GM21515 (cell line): Measurements from ENCODE around the gene DOC2A.
"Not testable (repeated sequence)": the region's sequence is repeated elsewhere in the genome, so short reads cannot be mapped to it uniquely, and the experiment has no call there.

Experiments
- ATAC-seq: cut with Tn5 transposase; IDR thresholded peaks from one replicate; pipeline ENCODE4 v1.9.1; 2021; ENCODE audit not compliant: unreplicated experiment

DOC2A gene

GRCh38 chr16:29973384-29974246 lies 37.2 kb downstream of the DOC2A start, which contains the start of gene TAOK2:
TAOK2 (plus strand) TSS chr16:29973868; CDS start chr16:29977773, 3,905 bp downstream.
- peak; percentile 82 for ATAC-seq

- ATAC-seq: no peak
Measured at GRCh38 chr16:29972992-29973383, 37.8 kb downstream of the DOC2A start.

DNA sequence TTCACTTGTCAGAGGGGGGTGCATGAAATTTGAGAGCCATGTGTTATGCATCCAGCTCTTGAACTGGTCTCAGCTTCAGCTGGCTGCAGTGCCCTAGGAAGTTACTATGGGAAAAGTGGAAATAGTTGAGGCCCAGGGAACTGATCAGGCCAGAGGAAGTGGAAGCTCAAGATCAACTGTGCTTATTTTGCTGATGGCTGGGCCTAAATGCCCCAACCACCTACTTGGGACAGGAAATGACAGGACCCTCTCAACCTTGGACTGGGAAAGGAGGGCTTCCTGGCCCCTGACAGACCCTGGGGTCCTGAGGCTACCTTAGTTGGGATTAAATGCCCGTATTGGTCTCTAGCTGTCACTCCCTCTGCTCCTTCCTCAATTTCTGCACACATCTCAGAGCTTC lies 38.3 kb downstream of the DOC2A start:
- no peak for ATAC-seq

- no peak for ATAC-seq
Measured at GRCh38 chr16:29971304-29971703, 39.5 kb downstream of the DOC2A start.

- ATAC-seq: no peak
Measured at GRCh38 chr16:29968205-29968604, 42.6 kb downstream of the DOC2A start.

GRCh38 chr16:29963021-29963743 lies 47.6 kb downstream of the DOC2A start:
- ATAC-seq: no peak

- peak; percentile 4 for ATAC-seq
Measured at GRCh38 chr16:29962344-29962994, 48.4 kb downstream of the DOC2A start.

GRCh38 chr16:29961479-29962343 lies 49.1 kb downstream of the DOC2A start, which contains the start of gene TMEM219:
TMEM219 (plus strand) TSS chr16:29962079; CDS start chr16:29963144, 1,065 bp downstream.
- ATAC-seq: peak; percentile 85

DNA sequence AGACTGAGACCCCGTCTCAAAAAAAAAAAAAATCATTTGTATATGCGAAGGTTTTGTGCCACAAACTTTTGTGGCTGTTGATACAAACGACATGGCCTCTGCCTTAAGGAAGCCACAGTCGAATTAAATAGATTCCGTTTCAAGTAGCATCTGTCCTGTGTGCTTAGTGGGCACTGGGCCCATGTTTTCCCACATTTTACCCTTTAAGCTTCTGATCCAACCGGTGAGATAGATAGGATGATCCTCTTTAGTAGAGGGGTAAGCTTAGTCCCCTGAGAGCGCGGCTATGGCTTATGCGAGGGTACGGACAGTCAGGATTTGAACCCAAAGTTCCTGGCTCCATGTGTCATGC lies 49.7 kb downstream of the DOC2A start:
- ATAC-seq: no peak

DNA sequence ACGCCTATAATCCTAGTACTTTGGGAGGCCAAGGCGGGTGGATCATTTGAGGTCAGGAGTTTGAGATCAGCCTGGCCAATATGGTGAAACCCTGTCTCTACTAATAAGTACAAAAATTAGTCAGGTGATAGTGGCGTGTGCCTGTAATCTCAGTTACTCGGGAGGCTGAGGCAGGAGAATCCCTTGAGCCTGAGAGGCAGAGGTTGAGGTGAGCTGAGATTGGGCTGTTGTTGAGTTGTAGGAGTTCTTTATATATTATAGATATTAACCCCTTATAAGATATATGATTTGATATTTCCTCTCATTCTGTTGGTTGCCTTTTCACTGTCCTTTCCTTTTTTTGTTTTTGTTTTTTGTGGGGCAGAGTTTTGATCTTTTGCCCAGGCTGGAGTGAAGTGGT lies 51.0 kb downstream of the DOC2A start:
- ATAC-seq: not testable (repeated sequence)

DNA sequence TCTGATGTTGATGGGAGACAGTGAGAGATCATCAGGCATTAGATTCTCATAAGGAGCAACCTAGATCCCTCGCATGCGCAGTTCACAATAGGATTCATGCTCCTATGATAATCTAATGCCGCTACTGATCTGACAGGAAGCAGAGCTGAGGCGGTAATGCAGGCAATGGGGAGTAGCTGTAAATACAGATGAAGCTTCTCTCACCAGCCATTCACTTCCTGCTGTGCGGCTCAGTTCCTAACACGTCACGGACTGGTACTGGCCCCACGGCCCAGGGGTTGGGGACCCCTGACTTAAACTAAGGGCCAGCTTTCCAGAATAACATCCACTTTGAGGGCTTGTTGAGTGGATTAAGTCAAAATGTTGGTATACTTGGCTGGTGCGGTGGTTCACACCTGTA lies 51.5 kb downstream of the DOC2A start:
- ATAC-seq: no peak

GRCh38 chr16:29958756-29959155 lies 52.1 kb downstream of the DOC2A start:
- ATAC-seq: no peak
